CD4-positive, CD25-positive, alpha-beta regulatory T cell (primary cell): ENCODE data around the gene DCAF15. TPM values are rescaled to one million over a fixed set of nuclear protein-coding genes. Genes with fewer than 3 reads are reported as not detected.

Source experiments
- ATAC-seq, 2 donors: fragments of 150-1000 bp; cut with Tn5 transposase; one replicate each; pipeline ENCODE4 v1.10.0; 2021; ENCODE audit warnings: low read depth in 2 of 2, moderate number of reproducible peaks in 2 of 2, moderate library complexity in 1 of 2
- DNase-seq, 3 donors: peaks; one replicate each; pipeline versions ENCODE4 v3.0.0 to v3.0.0-alpha.2; 2012 to 2022; ENCODE audit warnings: mixed read lengths in 1 of 3
- H3K27ac ChIP-seq: one replicate; pipeline ENCODE4 v1.7.0; 2013; ENCODE audit warnings: mild to moderate bottlenecking, low read length; ENCODE audit not compliant: insufficient read depth, poor library complexity, severe bottlenecking
- H3K27me3 ChIP-seq: one replicate; pipeline ENCODE4 v1.7.0; 2013; ENCODE audit warnings: low read length; ENCODE audit not compliant: control insufficient read depth, insufficient read depth
- H3K36me3 ChIP-seq: one replicate; pipeline ENCODE4 v1.7.0; 2013; ENCODE audit warnings: mild to moderate bottlenecking, low read length, moderate library complexity; ENCODE audit not compliant: control insufficient read depth, insufficient read depth
- H3K4me1 ChIP-seq: 2 replicates; pipeline ENCODE4 v1.7.0; 2013; ENCODE audit warnings: mild to moderate bottlenecking, low read length; ENCODE audit not compliant: insufficient read depth, control insufficient read depth, poor library complexity, severe bottlenecking
- H3K4me3 ChIP-seq: one replicate; pipeline ENCODE4 v1.7.0; 2013; ENCODE audit warnings: low read depth, mild to moderate bottlenecking, low read length, moderate library complexity
- H3K9me3 ChIP-seq, 2 experiments: 1 replicate in 1 of 2; 2 replicates in 1 of 2; pipeline ENCODE4 v1.7.0; 2013; ENCODE audit warnings: low read length in 2 of 2, mild to moderate bottlenecking in 1 of 2, moderate library complexity in 1 of 2; ENCODE audit not compliant: control insufficient read depth in 2 of 2
- H3K27ac Mint-ChIP-seq, 3 donors: one replicate each; pipeline ENCODE4 v1.8.0; 2020 to 2022; ENCODE audit warnings: mild to moderate bottlenecking in 3 of 3, mixed read lengths in 3 of 3, moderate library complexity in 2 of 3
- H3K27me3 Mint-ChIP-seq: one replicate; pipeline ENCODE4 v1.8.0; 2022; ENCODE audit warnings: mild to moderate bottlenecking, mixed read lengths
- H3K36me3 Mint-ChIP-seq: one replicate; pipeline ENCODE4 v1.8.0; 2020; ENCODE audit warnings: mixed read lengths
- H3K4me1 Mint-ChIP-seq, 4 donors: one replicate each; pipeline ENCODE4 v1.8.0; 2020 to 2022; ENCODE audit warnings: mixed read lengths in 4 of 4, mild to moderate bottlenecking in 1 of 4
- H3K4me3 Mint-ChIP-seq, 4 donors: one replicate each; pipeline ENCODE4 v1.8.0; 2020 to 2022; ENCODE audit warnings: mild to moderate bottlenecking in 4 of 4, mixed read lengths in 4 of 4, moderate library complexity in 3 of 4
- H3K9me3 Mint-ChIP-seq, 7 donors: one replicate each; pipeline ENCODE4 v1.8.0; 2020 to 2022; ENCODE audit warnings: mixed read lengths in 7 of 7, mild to moderate bottlenecking in 3 of 7, moderate library complexity in 2 of 7
- polyA plus RNA-seq, 4 donors: library from polyadenylated mRNA; unstranded; fragments of 300-500 nt; fragmentation: Illumina TruSeq; gene quantifications; one replicate each; pipeline ENCODE4 v1.2.3, GENCODE V29; 2021
- total RNA-seq: library from RNA; stranded (reverse); gene quantifications from one replicate; pipeline ENCODE4 v1.2.3, GENCODE V29; 2022

The DCAF15 gene
- total and polyA plus RNA-seq, 5 donors from 2014 or later: 5.3 to 82.9 (median 6.2) TPM

DNA sequence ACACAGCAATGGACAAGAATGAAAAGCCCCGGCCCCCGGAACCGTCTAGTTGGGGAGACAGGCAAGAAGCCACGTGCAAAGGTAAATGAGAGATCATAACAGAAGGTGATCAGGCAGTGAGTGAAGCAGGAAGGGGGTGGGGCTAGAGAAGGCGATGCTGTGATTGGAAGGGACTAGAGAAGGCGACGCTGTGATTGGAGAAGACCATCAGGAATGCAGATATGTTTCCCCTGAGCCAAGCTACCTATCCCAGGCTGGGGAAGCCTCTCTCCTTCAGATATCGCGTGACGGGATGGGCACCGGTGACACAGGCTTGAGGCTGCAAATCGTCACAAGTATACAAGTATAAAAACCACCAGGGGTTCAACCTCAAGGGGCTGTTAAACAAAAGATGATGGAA lies 21.8 kb downstream of the DCAF15 start:
- Histone ChIP-seq H3K4me1 (peaks cover 2% of the 10 kb centered on the region), H3K27me3 (no peaks in the 10 kb centered on the region), H3K9me3 (no peaks in the 10 kb centered on the region), H3K27ac (no peak overlapping the region), H3K4me3 (no peak overlapping the region), H3K36me3 (peaks cover 7% of the 10 kb centered on the region)
- Mint-ChIP-seq H3K4me1 (peaks cover 0 to 16% (median 6%) of the 10 kb centered on the region in 4 donors), H3K27me3 (no peaks in the 10 kb centered on the region), H3K36me3 (peaks cover 13% of the 10 kb centered on the region), H3K4me3 (no peak overlapping the region), H3K9me3 (no peaks in the 10 kb centered on the region), H3K27ac (peak overlapping the region; percentile 22 to 88 (median 63))
- peak in 2 of 3 donors; percentile 34 to 77 for DNase-seq
- ATAC-seq: peak; percentile 48 to 73

DNA sequence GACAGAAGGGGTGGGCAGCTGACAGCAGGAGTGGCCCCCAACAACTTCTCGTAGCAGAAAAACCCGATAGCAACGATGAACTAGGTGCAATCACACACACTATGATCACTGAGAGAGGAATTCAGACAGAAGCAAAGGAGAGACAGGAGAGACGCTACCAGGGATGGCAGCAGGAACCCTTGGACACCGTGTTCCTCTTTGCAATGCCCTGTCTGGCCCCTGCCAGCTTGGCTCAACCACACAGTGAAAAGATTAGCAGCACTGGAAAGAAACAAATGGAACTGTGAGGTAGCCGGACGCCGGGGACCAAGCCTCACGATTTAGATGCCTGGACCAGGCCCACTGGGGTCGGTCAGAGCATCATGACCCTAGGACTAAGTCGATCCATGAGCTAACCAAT lies 23.6 kb downstream of the DCAF15 start:
- H3K27me3 ChIP-seq: no peaks in the 10 kb centered on the region
- H3K27ac Mint-ChIP-seq: peak overlapping the region; percentile 48 to 85 (median 78)
- H3K9me3 Mint-ChIP-seq: no peaks in the 10 kb centered on the region
- H3K27ac ChIP-seq: no peak overlapping the region
- ATAC-seq: no peak
- H3K4me1 Mint-ChIP-seq: peaks cover 0 to 23% (median 8%) of the 10 kb centered on the region in 4 donors
- no peak for DNase-seq
- no peaks in the 10 kb centered on the region for H3K27me3 Mint-ChIP-seq
- peaks cover 11% of the 10 kb centered on the region for H3K36me3 Mint-ChIP-seq
- H3K9me3 ChIP-seq: no peaks in the 10 kb centered on the region
- H3K36me3 ChIP-seq: peaks cover 5% of the 10 kb centered on the region
- H3K4me3 Mint-ChIP-seq: peak overlapping the region in 1 of 4 donors; percentile 52
- peaks cover 14% of the 10 kb centered on the region for H3K4me1 ChIP-seq
- no peak overlapping the region for H3K4me3 ChIP-seq

DNA sequence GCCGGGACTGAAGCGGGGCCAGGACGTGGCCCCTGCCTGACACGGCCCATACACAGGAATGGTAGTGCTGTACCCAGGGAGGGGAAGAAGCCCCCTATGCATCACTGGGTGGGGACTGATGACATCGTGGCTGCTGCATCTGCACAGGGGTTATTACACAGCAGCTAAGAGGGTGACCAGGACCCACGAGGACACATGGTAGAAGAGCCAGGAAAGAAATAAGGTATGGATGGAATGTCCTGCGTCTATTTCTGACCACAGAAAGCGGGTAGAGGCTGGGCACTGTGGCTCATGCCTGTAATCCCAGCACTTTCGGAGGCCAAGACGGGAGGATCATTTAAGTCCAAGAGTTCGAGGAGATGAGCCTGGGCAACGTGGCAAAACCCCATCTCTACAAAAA lies 24.1 kb downstream of the DCAF15 start:
- Histone ChIP-seq H3K27ac (no peak overlapping the region), H3K9me3 (no peaks in the 10 kb centered on the region), H3K4me3 (no peak overlapping the region), H3K27me3 (no peaks in the 10 kb centered on the region), H3K4me1 (peaks cover 14% of the 10 kb centered on the region), H3K36me3 (peaks cover 5% of the 10 kb centered on the region)
- Mint-ChIP-seq H3K36me3 (peaks cover 11% of the 10 kb centered on the region), H3K27me3 (no peaks in the 10 kb centered on the region), H3K4me3 (peak overlapping the region in 2 of 4 donors; percentile 33 to 52), H3K27ac (peak overlapping the region in 2 of 3 donors; percentile 78 to 85), H3K9me3 (no peaks in the 10 kb centered on the region), H3K4me1 (peaks cover 0 to 28% (median 8%) of the 10 kb centered on the region in 4 donors)
- no peak for DNase-seq
- ATAC-seq: no peak

DNA sequence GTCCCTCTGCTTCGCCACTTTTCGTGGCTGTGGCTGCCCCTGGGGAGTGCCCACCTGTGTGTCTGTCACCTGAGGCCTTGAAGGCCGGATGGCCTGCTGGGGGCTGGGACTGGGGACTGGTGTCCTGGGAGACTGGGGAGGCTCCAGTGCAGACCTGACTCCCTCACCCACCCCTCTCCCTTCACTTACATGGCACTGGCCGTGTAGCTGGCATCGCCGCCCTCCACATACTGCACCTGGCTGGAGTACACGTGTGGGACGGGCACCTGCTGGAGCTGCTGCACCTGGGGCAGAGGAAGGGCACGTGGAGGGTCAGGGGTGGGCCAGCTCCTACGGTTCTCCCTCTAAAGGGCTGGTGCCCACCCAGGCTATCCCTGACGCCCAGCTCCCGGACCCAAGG lies 25.5 kb downstream of the DCAF15 start:
- no peak overlapping the region for H3K27ac ChIP-seq
- no peak for ATAC-seq

DNA sequence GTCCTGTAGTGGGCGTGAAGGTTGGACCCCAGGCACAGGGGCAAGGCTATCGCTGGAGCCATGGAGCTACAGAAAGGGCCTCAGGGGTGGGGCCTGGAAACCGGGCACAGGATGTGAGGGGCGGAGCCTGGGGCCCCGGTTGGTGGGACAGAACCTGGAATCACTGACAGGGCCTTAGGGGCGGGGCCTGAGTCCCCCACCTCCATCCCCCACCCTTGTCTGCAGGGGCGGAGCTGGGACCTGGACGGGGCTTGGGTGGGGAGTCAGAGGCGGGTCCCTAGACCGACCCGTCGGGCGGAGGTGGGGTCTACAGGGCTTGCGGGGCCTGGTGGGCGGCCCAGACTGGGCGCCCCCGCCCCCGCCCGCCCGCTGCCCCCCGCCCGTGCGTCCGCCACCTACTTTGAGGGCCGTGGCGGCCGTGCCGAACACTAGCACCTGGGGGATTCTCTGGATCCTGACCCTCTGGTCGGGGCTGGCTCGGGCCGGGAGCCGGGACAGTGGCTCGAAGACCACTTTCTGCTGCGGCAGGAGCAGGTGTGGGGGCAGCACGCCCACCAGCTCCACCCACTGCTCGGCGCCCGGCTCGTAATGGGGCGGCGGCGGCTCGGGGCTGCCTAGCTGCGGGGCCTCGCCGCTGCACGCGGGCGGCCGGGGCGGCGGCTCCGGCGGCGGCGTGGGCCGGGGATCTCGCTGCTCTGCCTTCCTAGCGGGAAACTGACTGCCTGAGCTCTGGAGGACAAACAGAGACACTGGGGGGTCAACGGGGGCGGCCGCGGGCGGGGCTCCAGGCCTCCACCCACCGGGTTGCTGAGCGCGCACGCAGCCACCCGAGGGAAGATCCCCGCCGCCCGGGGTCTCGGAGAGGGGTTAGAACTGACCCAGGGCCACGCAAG lies 26.3 kb downstream of the DCAF15 start:
- H3K4me1 Mint-ChIP-seq: peaks cover 0 to 44% (median 11%) of the 10 kb centered on the region in 4 donors
- Histone ChIP-seq H3K27ac (peak overlapping the region; percentile 33), H3K36me3 (no peaks in the 10 kb centered on the region), H3K27me3 (no peaks in the 10 kb centered on the region), H3K4me1 (peaks cover 34% of the 10 kb centered on the region), H3K4me3 (no peak overlapping the region), H3K9me3 (no peaks in the 10 kb centered on the region)
- DNase-seq (peak in 1 of 3 donors; percentile 23), ATAC-seq (peak in 1 of 2 donors; percentile 21)
- peaks cover 11% of the 10 kb centered on the region for H3K36me3 Mint-ChIP-seq
- H3K4me3 Mint-ChIP-seq: peak overlapping the region in 1 of 4 donors; percentile 36
- H3K9me3 Mint-ChIP-seq: no peaks in the 10 kb centered on the region
- H3K27ac Mint-ChIP-seq: no peak overlapping the region
- no peaks in the 10 kb centered on the region for H3K27me3 Mint-ChIP-seq

More for the DNA sequence above, 25.5 kb downstream of the DCAF15 start:
- Histone ChIP-seq H3K9me3 (no peaks in the 10 kb centered on the region), H3K4me1 (peaks cover 26% of the 10 kb centered on the region), H3K27me3 (no peaks in the 10 kb centered on the region), H3K4me3 (no peak overlapping the region), H3K36me3 (no peaks in the 10 kb centered on the region)
- peaks cover 11% of the 10 kb centered on the region for H3K36me3 Mint-ChIP-seq
- no peak overlapping the region for H3K27ac Mint-ChIP-seq
- no peak for DNase-seq
- H3K9me3 Mint-ChIP-seq: no peaks in the 10 kb centered on the region
- H3K27me3 Mint-ChIP-seq: no peaks in the 10 kb centered on the region
- H3K4me1 Mint-ChIP-seq: peaks cover 0 to 41% (median 9%) of the 10 kb centered on the region in 4 donors
- no peak overlapping the region for H3K4me3 Mint-ChIP-seq

DNA sequence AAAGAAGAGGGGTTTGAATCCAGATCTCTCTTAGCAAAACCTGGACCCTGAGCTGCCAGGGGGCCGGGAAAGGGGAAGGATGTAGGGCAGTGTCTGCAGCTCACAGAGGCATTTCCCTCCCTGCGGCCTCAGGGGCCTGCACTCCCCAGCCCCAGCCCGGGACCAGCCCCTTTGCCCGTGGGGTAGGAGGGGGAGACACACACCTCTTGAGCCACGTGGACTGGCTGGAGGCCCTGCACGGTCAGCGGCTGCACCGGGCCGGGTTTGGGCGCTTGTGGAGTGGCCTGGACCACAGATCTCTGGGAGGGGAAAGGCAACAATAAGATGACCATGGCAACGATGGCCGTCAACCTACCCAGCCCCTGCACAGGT lies 26.9 kb downstream of the DCAF15 start:
- no peaks in the 10 kb centered on the region for H3K36me3 ChIP-seq
- H3K4me3 Mint-ChIP-seq: peak overlapping the region in 3 of 4 donors; percentile 31 to 48 (median 38)
- H3K27me3 ChIP-seq: no peaks in the 10 kb centered on the region
- no peaks in the 10 kb centered on the region for H3K27me3 Mint-ChIP-seq
- peaks cover 39% of the 10 kb centered on the region for H3K4me1 ChIP-seq
- no peak overlapping the region for H3K4me3 ChIP-seq
- ATAC-seq (no peak), DNase-seq (no peak)
- no peaks in the 10 kb centered on the region for H3K9me3 ChIP-seq
- peaks cover 8% of the 10 kb centered on the region for H3K36me3 Mint-ChIP-seq
- H3K9me3 Mint-ChIP-seq: no peaks in the 10 kb centered on the region
- peaks cover 0 to 45% (median 8%) of the 10 kb centered on the region in 4 donors for H3K4me1 Mint-ChIP-seq
- no peak overlapping the region for H3K27ac Mint-ChIP-seq
- H3K27ac ChIP-seq: no peak overlapping the region

DNA sequence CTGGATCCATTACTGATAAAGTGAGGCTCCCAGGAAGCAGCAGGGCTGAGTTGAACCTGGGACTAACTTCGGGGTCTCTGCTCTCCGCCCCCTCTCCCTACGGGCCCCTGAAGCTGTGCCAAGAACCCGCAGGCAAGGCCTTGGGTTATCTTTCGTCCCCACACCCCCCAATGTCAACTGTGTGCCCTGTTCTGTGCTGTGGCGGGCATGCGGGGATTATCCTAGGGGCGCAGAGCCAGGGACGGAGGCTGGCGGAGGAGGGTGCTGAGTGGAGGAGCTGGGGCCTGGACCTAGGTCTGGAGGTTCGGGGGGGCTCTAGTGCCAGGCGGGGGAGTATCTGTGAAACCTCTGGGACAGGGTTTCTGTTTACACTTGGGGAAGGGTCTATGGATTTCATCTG lies 27.4 kb downstream of the DCAF15 start:
- peaks cover 0 to 46% (median 8%) of the 10 kb centered on the region in 4 donors for H3K4me1 Mint-ChIP-seq
- no peaks in the 10 kb centered on the region for H3K27me3 Mint-ChIP-seq
- peaks cover 4% of the 10 kb centered on the region for H3K36me3 Mint-ChIP-seq
- H3K9me3 Mint-ChIP-seq: no peaks in the 10 kb centered on the region
- Histone ChIP-seq H3K27ac (no peak overlapping the region), H3K4me1 (peaks cover 43% of the 10 kb centered on the region), H3K36me3 (no peaks in the 10 kb centered on the region), H3K9me3 (no peaks in the 10 kb centered on the region), H3K4me3 (no peak overlapping the region), H3K27me3 (no peaks in the 10 kb centered on the region)
- H3K4me3 Mint-ChIP-seq: peak overlapping the region in 3 of 4 donors; percentile 31 to 48 (median 38)
- DNase-seq (no peak), ATAC-seq (no peak)
- H3K27ac Mint-ChIP-seq: no peak overlapping the region
